ENCODE data around the gene ZNF697.
"Not testable (repeated sequence)": the region's sequence is repeated elsewhere in the genome, so short reads cannot be mapped to it uniquely, and the experiment has no call there.

ZNF697 gene

DNA sequence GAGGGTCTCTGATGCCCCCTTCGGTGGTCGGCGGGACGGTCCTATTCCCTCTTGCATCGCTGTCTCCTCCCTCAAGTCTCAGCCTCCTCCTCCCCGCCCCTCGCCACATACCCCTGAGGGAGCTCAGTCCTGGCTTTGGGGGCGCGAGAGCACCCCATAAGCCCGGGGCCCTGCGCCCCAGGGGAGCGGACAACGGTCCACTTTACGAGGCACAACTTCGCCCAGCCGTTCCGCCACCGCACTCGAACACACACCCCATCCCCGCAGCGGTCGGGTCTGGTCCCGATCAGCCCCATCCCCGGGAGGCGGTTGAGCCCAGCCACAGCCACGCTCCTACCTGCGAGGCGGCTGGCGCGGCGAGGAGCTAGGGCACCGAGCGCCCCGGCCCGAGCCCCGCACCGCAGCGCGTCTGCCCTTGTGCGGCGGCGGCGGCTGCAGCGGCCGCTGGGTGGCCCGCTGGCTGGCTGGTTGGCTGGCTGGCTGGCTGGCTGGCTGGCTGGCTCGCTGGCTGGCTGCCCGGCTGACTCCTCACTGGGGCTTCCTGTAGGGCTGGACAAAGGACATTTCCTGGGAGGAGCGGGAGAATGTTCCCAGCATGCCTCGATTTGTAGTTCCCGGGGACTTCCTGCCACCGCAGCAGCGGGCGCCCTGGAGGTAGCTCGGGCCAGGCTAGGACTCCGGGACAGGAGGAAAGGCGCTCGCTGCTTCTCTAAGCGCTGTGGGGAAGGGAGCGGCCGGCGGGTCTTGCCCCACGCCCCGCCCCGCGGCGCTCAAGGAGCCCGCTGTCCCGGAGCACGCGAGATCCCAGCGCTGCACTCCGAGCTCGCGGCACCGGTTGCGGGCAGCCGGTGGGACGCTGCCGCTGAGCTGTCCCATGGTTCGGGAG, at the start of gene ZNF697:
ZNF697 (minus strand) TSS at position 533 of the 886 bp plus-strand sequence. CDS start 22,166 bp downstream, outside the sequence.
- DNase-seq (ENCODE audit: low read depth), result peak; percentile 98

GRCh38 chr1:119697598-119697997, 49.5 kb upstream of the ZNF697 start:
- no peak for DNase-seq (ENCODE audit: low read depth)

DNA sequence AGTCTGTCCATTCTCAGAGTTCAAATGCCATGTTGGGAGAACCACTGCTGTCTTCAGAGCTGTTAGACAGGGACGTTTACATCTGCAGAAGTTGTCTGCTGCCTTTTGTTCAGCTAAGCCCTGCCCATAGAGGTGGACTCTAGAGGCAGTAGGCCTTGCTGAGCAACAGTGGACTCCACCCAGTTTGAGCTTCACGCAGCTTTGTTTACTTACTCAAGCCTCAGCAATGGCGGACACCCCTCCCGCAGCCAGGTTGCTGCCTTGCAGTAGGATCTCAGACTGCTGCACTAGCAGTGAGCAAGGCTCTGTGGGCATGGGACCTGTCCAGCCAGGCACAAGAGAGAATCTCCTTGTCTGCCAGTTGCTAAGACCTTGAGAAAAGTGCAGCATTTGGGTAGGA, 48.8 kb upstream of the ZNF697 start:
- DNase-seq (ENCODE audit: low read depth), result not testable (repeated sequence)

DNA sequence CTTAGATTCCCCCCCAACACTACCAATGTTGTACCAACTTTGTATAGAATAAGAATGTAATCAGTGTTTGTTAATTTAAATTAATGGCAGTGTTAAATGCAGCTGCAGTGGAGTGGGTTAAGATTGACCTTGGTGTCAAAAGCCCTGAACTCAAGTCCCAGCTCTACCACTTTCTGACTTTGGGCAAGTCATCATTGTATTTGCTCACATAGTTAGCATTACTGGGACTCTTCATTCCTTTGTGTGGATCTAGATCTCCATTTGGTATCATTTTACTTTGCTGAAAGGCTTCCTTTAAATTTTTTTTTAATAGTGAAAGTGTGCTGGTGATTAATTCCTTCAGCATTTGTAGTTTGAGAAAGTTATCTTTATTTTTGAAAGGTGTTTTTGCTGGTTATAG, 41.4 kb upstream of the ZNF697 start:
- no peak for DNase-seq (ENCODE audit: low read depth)

- no peak for DNase-seq (ENCODE audit: low read depth)
These were observed 40.7 kb upstream of the ZNF697 start for GRCh38 chr1:119688810-119689209.

- no peak for DNase-seq (ENCODE audit: low read depth)
These were observed 39.5 kb upstream of the ZNF697 start for GRCh38 chr1:119687434-119688079.

DNA sequence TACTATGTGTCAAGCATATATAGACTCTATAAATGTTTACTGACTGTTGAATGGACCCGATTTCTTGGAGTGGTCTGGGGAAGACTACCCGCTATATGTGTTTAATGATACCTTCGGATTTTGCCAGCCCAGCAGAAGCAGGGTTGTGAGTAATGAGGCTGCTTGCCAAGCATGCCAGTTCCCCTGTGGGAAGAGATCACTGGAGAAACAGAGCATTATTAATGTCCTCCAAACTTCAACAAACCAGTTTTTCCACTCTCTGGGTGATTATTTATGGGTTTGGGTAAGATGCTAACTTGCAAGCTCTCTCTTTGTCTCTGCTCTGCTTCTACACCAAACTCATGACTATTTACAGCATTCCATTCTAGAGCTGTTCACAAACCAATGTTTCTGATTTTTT, 38.6 kb upstream of the ZNF697 start:
- DNase-seq (ENCODE audit: low read depth), result no peak

- no peak for DNase-seq (ENCODE audit: low read depth)
These were observed 35.8 kb upstream of the ZNF697 start for GRCh38 chr1:119683893-119684292.

- no peak for DNase-seq (ENCODE audit: low read depth)
These were observed 34.1 kb upstream of the ZNF697 start for GRCh38 chr1:119682141-119682540.

DNA sequence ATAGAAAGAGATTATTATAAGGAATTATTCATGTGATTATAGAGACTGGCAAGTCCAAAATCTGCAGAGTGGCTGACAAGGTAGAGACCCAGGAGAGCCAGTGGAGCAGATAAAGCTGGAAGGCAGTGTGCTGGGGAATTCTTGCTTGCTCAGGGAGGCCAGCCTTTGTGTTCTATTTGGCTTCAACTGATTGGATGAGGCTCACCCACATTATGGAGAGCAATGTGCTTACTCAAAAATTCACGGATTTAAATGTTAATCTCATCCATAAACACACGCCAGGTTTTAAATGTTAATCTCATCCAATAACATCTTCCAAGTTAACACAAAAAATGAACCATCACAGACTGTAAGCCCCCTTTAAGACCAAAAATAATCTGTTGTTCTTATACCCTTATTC, 33.5 kb upstream of the ZNF697 start:
- no peak for DNase-seq (ENCODE audit: low read depth)

GRCh38 chr1:119680723-119681122, 32.7 kb upstream of the ZNF697 start:
- DNase-seq (ENCODE audit: low read depth), result no peak

- no peak for DNase-seq (ENCODE audit: low read depth)
These were observed 32.1 kb upstream of the ZNF697 start for GRCh38 chr1:119680193-119680592.

GRCh38 chr1:119679223-119679622, 31.2 kb upstream of the ZNF697 start:
- DNase-seq (ENCODE audit: low read depth), result no peak

DNA sequence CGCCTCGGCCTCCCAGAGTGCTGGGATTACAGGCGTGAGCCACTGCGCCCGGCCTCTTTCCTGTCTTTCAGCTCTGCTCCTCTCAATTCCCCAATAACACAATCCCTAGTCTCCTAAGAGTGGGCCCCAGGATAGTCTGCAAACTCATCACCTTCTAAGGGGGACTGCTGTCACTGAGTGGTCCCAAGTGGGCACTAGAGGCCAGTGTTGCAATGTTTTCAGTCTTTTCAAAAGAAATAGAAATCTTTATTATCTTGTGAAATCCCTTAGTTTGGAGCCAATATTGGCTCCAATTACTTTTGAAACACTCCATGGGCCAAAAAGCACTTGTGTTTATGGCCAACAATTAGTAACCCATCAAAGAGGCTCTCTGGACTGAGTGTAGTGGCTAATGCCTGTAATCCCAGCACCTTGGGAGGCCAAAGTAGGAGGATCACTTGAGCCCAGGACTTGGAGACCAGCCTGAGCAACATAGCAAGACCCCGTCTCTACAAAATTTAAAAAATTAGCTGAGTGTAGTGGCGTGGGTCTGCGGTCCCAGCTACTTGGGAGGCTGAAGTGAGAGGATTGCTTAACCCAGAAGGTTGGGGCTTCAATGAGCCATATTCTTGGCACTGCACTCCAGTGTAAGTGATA, 28.6 kb upstream of the ZNF697 start:
- peak; percentile 47 for DNase-seq (ENCODE audit: low read depth)

- peak; percentile 74 for DNase-seq (ENCODE audit: low read depth)
These were observed 27.6 kb upstream of the ZNF697 start for GRCh38 chr1:119675349-119676345.

GRCh38 chr1:119674835-119675289, 26.8 kb upstream of the ZNF697 start:
- peak; percentile 47 for DNase-seq (ENCODE audit: low read depth)

- DNase-seq (ENCODE audit: low read depth), result peak; percentile 30
These were observed 26.1 kb upstream of the ZNF697 start for GRCh38 chr1:119674111-119674526.

- DNase-seq (ENCODE audit: low read depth), result no peak
These were observed 25.3 kb upstream of the ZNF697 start for GRCh38 chr1:119673171-119673940.

DNA sequence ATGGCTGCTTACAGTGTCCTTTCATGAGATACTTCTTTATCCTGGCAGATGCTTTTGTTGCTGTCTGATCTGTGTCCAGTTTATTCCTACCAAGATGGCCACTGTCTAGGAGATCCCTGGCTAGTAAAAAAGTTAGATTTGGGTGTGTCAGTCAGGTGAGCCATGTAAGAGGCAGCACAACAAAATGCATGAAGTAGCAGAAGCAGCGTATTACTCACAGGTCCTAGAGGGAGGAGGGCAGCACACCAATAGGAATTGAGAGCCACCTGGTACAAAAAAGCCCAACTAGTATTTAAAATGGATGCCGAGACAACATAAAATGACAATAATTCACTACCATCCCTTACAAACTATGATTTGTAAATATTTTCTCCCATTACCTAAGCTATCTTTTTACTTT, 22.8 kb upstream of the ZNF697 start:
- DNase-seq (ENCODE audit: low read depth), result no peak

DNA sequence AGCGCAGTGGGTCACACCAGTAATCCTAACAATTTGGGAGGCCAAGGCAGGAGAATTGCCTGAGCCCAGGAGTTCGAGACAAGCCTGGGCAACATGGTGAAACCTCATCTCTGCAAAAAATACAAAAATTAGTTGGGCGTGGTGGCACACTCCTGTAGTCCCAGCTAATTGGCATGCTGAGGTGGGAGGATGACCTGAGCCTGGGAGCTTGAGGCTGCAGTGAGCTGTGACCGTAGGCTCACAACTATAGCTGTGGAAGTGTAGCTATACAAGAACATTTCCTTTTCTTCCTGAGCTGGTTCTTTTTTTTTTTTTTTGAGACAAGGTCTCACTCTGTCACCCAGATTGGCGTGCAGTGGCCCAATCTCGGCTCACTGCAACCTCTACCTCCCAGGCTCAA, 19.1 kb upstream of the ZNF697 start:
- no peak for DNase-seq (ENCODE audit: low read depth)

DNA sequence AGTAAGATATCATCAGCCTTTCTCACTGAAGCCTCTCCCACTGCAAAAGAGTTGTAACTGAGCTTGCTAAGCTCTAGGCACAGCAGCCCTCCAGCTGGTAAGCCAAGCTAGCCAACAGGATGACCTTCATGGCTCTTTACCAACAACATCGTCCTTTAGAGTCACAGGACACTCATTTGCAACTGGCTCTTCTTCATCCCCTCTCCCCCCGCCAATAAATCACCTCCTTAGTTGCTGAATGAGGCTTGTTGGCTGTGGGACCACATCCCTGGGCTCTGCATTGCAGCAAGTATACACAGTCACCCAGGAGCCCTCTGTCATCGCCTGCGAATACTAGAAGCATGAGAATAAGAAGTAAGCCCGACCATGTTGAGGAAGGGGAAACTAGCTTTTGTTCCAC, 16.0 kb upstream of the ZNF697 start:
- DNase-seq (ENCODE audit: low read depth), result no peak

Measured in fibroblast of gingiva (primary cell).